NCI-H1694 treated with DMSO at 0.1 percent for 48 hours (cell line): Measurements from ENCODE around the gene ADGRD1.

Experiments
- DNase-seq: peaks from one replicate; lab custom pipeline; 2025; lab: John Stamatoyannopoulos, UW

Gene ADGRD1

GRCh38 chr12:131007031-131007739 lies 53.5 kb downstream of the ADGRD1 start:
- no peak for DNase-seq

- DNase-seq = no peak
Observed at GRCh38 chr12:131007740-131008117, 54.0 kb downstream of the ADGRD1 start.

- no peak for DNase-seq
Observed at GRCh38 chr12:131008131-131008912, 54.6 kb downstream of the ADGRD1 start.

- no peak for DNase-seq
Observed at GRCh38 chr12:131008913-131009270, 55.2 kb downstream of the ADGRD1 start.

DNA sequence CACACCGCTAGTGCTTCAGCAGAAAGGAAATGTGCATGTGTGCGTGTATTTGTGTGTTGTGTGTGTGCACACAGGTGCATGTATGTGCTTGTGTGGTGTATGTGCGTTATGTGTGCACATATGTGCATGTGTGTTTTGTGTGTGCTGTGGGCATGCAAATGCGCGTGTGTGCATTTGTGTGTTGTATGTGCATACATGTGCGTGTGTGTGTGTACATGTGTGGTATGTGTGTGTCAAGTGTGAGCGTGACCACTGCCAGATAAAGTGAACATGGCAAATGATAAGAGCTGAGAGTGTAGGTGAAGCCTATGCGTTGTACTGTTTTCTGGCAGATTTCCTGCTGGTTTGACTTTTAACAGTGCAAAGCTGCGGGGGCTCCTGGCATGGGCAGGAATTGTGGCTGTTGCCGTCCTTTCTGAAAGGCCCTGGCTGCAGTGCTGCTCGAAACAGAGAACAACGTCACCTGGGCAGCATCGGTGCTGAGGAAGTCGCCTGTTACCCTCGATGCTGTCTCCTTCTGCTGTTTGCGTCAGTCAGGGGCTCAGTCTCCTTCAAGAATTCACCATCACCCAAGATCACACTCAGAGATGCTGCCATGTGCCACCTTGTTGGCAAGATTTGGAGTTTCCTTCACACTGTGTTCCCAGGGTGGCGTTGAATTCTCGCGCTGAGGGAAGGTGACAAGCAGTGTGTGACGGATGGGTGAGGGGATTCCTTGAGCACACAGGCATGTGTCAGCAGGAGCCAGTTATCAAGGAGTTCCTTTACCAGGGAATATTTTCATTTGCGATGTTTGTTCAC lies 56.1 kb downstream of the ADGRD1 start:
- no peak for DNase-seq

- DNase-seq = no peak
Observed at GRCh38 chr12:131010396-131011131, 56.9 kb downstream of the ADGRD1 start.

DNA sequence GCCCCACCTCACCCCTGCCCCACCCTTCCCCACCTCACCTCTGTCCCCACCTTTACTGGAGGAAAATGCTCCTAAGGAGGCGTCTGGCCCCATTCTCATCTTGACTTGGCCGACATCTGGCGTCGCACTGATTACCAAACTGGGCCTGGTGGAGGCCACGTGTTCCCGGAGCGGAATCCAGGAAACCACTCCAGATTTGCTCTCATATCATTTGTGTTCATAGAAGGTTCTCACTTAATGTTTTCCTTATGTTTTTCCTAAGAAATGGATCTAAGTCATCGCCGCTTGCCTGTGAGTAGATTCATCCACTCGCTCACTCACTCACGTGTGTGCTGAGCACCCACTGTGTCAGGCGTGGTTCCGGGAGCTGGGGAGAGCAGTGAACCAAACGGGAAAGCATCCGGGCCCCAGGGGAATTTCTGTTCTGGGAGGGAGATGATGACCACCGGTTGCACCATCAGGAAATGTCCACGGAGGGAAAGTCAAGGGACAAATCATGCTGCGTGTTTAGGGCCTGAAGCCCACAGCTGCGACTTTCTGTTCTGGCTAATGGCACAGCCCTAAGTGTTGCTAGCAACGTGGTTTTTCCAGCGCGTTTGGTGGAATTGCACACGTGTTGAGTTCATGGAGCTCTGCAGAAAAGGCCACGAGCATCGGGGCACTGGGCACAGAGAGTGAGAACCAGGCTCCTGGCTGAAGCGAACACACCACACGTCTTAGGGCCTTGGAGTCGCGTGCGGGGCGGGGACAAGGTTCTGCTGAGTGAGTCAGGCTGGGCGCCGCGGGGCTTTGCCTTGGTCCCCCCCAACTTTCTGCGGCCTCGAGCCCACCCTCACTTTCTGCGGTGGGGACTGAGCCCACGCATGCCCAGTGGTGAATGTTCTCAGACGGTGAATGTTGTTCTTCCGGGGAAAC lies 57.7 kb downstream of the ADGRD1 start:
- no peak for DNase-seq

DNA sequence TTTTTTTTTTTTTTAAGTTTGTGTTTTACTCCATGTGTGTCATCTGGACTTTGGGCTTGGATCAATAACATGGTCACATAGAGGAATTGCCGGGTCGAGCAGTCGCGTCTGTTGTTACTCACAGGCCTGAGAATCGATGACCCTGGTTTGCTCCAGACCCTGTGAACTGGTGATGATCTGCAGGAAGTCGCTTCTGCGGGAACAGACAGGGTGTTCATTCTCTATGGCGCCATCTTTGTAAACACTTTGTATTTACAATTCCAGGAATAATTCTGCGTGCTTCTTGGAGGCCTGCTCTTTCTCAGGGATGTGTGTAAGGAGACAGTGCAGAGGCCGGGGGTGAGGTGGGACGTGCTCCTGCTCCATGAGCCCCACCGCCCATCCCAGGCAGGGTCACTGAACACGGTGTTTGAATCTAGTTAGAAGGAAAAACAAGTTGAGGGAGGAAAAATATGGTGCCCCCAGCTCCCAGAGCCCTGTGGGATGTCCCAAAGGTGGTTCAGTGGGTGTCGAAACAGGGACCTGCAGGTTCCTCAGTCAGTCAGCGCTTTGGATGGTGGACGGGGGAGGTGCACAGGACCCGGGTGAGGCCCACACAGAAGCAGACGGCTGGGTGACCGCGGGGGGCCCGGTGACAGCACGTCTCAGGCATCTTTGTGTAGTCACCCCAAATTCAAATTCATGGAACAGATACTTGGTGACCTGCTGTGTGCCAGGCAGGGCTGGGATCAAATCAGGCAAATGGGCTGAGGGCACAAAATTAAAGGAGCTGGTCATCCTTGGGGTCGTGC lies 58.8 kb downstream of the ADGRD1 start:
- no peak for DNase-seq

DNA sequence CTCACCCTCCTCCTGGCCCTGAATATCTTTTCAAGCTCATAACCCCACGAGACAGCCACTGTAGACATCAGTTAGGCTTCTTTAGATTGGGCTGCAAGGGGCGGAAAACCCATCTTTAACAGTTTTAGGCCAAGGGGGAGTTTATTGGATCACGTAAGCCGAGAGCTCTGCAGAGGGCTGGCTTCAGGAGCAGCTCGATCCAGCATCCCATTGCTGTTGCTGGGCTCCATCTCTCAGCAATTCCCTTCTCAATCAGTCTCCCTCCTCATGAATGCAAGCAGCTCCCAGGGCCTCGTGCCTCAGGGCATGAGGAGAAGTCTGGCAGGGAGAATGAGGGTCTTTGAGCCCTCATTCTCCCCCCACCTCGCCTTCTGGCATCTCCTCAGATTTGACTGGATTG lies 59.4 kb downstream of the ADGRD1 start:
- DNase-seq = no peak

DNA sequence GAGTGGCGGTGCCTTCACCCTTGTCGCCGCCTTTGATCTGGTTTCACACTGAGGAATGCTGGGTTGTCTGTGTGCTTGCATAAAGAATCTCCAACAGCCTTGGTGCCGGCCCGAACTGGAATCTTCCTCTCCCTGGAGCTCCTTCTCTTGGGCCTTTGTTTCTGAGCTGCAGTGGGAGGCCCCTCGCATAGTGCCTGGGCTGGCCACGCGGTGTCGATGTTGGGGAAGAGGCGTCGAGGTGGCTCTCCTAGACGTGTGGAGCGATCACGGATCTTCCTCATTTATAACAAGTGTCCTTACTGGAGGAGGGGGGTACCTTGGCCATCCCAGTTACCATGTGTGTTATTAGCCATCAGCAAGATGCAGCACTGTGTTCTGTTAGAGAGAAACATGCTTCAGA lies 60.6 kb downstream of the ADGRD1 start:
- no peak for DNase-seq

DNA sequence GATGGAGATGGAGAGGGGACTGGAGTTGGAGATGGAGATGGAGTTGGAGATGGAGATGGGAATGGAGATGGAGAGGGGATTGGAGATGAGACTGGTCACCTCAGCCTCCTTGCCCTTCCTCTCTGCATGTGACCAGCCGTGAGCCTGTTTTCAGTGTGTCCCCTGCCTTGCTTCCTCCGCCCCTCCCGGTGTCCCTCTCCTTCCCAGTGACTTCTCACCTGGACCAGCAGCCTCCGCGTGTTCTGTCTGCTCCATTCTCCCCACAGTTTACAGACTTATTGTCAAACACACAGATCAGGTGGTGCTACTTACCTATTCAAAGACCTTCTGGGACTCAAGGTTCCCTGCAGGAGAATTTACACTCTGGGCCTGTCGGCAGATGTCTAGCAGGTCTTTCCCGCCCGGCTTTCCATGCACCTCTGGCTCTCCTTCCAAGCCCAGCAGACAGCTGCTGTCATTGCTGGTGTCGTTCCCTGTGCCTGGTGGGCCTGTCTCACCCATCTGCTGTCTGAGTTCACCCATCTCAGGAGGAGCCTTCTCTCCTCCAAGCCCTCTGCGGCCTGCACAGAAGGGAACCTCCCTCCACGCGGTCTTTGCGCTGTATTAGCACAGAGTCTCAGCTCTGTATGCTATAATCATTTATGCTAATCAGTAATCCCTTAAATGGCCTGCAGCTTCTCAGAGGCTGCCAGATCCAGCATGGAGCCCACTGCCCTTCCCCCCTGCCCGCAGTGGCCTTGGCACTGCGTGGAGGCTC lies 62.1 kb downstream of the ADGRD1 start:
- no peak for DNase-seq

GRCh38 chr12:131017477-131017991 lies 63.8 kb downstream of the ADGRD1 start:
- no peak for DNase-seq

DNA sequence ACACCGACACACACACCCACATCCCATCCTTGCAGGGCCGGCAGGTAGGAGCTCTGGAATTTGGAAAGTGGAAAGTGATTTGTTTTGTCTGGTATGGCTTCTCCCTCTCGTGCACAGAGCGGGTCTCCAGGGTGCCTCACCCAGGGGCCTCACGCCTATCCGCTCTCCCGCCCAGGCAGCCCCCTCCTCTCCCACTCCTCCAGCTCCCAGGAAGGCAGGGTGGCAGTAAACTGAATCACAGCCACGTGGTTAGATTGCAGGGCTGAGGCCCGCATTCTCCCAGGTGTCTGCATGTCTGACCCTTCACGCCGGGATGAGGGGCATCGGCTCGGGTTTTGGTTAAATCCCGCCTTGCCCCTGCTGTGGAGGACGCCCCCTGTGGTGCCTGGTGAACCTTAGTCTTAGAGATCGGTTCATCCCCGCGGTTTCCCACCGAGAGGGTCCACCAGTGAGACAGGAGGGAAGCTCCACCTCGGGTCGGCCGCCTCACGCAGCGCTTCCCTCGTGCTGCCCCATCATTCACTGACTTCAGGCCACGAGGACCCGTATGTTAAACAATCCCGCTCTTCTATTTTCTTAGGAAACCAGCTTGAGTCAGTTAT lies 64.4 kb downstream of the ADGRD1 start:
- no peak for DNase-seq

DNA sequence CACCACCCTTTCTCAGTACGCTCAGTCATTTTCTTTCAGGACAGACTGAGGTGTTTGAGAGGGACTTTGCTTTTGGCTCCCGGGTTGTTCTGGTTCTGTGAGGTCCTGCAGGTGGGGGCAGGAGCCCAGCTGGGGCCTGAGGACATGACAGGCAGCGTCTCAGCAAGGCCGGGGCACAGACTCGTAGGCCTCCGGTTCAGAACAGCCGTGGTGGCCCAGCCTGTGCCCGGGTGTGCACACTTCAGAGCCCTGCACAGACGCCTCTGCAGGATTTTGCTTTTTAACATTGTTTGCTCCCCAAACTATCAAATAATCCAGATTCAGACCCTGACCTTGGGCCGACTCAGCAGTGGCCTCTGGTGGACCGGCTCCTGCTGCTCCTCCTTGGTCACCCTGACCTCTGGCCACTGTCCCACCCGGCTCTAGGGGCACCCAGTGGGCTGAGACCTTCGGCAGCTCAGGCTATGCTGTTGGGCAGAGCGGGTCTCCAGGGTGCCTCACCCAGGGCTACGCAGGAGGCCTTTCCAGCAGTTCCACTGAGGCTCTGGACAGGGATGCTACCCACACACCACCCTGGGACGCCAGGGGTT lies 65.2 kb downstream of the ADGRD1 start:
- no peak for DNase-seq

DNA sequence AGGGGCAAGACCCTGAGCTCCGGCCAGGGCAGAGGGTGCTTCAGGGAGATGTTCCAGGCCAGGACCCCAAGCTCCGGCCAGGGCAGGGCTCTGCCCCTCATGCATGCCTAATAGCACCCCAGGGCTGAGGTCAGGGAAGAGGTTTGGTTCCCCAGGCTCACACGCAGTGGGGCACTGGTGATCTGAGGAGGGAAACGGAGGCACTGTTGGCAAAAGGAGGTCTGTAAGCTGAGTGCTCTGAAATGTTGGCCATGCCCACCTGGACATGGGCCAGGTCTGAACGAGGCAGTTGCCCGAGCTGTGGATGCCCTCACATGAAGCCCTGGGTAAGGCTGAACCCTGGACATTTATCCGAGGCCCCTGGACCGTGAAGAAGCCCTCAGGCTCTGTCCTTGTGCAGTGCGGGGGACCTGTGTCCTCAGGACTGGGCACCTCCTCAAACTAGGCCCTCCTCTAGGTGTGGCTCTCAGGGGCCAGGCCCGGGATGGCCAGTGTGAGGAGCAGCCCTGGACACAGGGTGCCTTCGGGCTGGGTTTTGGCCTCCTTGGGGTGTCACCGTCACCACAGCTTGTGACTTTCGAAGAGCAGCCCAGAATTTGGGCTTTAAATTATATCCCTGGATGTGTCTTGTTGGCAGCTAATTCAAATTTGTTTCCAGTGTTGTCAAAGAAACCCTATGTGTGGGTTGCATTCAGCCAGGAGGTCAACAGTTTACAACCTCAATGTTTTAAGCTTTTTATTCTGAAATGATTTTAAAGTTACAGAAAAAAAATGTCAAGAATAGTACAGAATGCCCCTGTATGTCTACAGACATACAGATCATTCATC lies 66.8 kb downstream of the ADGRD1 start:
- no peak for DNase-seq

DNA sequence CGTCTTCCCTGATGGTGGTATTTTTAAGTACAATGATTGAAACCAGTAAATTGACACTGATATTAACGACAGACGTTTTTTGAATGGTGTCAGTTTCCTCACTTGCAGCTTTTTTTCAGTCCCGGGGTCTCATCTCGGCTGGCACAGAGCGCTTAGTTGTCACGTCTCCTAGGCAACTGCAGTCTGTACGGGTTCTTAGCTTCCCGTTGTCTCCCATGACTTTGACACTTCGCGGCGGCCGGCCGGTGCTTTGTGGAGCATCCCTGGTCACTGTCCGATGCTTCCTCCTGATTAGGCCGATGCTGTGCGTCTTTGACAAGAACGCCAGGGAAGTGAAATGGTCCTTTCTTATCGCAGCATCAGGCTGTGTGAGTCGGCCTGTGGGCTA lies 67.4 kb downstream of the ADGRD1 start:
- no peak for DNase-seq

DNA sequence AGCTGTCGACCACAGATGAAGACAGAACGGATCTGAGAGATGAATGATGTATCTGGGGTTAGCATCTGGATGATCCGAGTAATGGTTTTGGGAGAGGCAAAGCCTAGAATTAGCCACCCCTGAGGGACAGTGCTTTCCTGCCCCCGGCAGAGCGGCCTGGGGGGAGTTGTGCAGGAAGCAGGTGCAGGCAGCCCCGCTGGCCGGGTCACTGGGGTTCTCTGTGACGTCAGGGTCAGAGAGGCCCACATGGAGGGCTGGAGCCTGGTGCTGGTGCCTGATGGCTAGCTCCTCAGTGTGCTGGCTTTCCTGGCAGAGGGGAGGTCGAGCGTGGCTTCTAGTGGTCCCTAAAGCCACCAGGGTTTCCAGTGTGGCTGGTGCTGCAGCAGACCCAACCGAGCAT lies 70.3 kb downstream of the ADGRD1 start:
- DNase-seq = no peak

- no peak for DNase-seq
Observed at GRCh38 chr12:131024721-131025120, 71.0 kb downstream of the ADGRD1 start.
